Fibroblast of skin of right biceps (primary cell): ENCODE measurements around the gene CNRIP1.
A peak's percentile ranks its signal among the peaks of the same experiment; 100 is the strongest.
"Not testable (repeated sequence)": the region's sequence is repeated elsewhere in the genome, so short reads cannot be mapped to it uniquely, and the experiment has no call there.

Experiments
- DNase-seq: peaks from one replicate; pipeline ENCODE4 v3.0.0-alpha.2; 2013

Gene CNRIP1

DNA sequence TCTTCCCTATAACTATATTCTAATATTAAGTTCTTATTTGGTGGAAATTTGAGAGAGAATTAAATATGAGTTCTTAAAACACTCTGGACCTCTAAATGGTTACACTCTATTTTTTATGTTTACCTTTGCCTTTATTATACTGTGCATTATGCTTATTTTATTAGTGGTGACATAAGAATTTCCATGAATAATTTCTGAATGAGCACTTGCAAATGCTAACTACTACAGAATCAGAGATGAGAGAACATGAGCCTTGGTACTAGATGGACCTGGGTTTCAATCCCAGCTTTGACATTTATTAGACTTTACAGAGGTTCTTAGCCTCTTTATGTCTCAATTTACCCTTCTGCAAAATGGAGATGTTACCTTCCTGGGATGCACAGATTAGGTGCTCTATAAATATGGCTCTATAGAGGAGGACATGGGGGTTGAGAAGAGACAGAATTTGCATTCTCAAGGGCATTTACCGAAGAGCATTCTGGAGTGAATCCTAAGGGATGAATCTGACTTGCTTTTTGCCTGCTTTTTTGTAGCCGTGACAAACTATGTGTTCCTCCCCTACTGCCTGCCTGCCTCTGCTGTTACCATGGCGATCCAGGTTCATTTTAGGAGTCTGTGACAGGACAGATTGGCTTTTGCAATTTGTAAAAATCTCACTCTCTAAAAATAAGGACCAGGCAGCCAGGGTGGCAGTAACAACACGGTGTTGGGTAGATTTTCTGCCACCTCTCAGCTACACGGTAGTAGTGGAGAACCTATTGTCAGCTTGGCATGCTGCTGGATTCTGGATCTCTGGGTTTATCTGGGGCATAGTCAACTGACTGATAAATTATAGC is 20.7 kb upstream of the CNRIP1 start:
- no peak for DNase-seq

DNA sequence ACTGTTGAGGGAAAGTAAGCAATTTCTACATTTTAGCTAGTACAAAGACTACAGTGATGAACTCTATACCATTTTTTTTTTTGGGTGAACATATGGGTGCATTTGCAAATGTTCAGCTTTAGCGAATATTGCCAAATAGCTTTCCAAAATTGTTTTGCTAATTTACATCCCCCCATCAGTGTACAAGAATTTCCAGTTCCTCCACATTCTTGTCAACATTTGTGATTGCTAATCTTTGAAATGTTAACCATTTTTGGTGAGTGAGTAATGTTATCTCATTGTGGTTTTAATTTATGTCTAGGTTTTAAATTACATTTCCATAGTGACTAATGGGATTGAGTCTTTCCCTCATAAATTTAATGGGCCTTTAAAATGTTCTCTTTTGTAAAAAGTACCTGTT is 16.4 kb upstream of the CNRIP1 start:
- peak; percentile 85 for DNase-seq

DNA sequence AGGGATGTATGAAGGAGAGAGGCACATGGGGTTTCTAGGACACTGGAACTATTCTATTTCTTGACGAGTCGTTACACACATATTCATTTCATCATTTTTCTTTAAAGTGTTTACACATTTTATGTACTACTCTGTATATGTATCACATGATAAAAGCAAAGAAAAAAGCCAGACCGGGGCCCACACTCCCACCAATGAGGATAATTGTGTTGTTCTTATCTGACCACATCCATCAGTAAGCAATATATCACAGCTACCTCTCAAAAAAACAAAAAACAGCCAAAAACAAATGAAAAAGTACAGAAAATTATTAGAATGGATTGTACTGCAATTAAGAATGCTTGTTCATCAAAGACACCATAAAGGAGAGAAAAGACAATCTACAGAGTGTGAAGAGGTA is 14.2 kb upstream of the CNRIP1 start:
- DNase-seq: no peak

DNA sequence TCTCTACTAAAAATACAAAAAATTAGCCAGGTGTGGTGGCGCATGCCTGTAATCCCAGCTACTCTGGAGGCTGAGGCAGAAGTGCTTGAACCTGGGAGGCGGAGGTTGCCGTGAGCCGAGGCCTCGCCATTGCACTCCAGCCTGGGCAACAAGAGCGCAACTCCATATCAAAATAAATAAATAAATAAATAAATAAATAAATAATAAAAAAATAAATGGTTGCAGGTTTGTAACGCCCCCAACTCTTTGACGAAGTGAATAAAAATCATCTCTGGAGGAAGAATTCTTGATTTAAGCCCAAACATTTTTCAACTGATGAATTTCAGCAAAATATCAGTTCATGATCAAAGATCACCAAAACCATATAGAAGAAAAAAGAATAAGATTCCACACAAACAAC is 13.3 kb upstream of the CNRIP1 start:
- DNase-seq: no peak

DNA sequence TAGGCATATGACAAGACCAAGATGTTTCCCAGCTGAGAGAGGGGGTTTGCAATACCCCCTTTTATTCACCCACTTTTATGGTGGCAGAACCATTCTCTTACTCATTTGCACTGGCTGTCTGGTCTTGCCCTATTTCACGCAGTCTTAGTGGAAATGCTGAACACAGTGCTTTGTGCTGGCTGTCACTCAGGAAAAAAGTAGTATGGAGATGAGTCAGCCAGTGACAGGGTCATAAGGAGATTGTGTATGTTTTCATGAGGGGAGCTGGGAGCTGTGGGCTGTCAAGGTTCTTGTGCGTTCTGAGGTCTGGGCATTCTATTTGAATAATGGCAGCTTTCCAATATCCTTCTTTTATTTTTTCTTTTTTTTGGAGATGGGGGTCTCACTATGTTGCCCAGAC is 10.9 kb upstream of the CNRIP1 start:
- DNase-seq: peak; percentile 39

DNA sequence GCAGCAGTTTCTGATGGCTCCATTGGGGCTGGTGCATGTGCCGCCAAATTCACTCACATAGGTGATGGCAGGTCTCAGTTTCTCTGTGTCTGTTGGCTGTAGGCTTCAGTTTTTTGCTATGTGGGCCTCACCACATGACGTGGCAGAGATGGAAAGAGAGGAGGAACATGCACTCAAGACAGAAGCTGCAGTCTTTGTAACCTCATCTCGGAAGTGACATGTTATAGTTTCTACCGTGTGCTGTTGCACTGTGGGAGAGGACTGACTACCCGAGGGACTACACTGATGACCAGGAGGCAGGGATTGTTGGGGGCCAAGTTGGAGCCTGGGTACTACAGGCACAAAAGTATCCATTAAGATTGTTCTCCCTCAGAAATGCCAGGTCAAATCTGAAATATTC is 9.2 kb upstream of the CNRIP1 start:
- DNase-seq: no peak

DNA sequence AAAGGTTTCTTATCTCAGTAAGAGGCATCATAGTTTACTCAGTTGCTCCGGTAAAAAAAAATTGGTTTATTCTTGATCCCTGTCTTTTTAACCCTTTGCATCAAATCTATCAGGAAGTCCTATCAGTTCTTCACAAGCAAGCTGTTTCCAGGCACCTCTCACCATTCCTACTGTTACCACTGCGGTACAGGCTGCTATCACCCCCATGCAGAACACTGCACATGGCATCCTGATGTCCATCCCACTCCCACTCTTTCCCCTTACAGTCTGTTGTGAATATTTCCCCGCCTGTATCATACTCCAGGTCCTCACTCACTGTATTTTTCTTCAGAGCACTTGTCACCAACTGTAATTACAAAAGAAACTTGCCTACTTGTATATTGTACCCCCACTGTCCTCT is 5.3 kb upstream of the CNRIP1 start:
- DNase-seq: no peak

DNA sequence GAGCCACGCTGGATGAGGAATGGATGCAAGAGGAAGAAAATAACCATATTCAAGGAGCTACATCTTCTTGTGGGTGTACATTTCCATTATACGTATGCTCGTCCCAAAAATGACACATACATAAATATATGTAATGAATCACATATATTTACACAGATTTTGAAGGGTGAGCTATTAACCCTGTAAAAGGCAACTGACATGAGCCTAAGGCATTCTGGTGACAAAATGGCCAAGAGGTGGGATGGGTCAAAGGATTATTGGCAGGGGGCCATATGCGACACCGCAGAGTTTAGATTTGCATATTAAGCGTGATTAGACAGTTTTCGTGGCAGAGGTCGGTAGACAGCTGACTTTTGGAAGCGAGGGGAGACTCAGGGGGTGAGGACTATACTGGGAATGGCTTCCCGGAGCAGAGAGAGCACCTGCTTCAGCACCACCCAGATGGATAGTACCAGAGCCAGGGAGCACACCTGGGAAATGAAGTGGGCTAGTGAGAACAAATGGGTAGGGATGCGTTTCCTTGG is 431 bp upstream of the CNRIP1 start:
- DNase-seq: no peak

DNA sequence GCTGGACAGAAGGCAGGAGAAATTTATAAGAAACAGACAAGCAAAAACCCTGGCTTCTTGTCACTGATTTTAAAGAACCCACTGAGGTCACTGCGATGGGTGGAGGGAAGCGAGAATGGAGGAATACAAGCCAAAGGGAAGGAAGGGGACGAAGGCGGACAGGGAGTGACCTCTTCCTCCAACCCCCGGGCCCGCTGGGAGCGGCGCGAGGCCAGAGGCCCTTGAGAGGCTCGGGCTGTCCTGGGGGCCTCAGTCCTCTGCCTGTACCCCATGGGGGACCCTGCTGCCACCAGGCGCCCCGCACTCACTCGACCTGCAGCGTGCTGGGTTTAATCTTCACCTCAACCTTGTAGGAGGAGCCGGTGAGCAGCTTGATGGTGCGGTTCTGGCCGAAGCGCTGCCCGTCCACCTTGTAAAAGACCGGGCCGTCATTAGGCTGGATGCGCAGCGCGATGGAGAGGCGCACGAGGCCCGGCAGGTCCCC is 793 bp downstream of the CNRIP1 start:
- DNase-seq: no peak

DNA sequence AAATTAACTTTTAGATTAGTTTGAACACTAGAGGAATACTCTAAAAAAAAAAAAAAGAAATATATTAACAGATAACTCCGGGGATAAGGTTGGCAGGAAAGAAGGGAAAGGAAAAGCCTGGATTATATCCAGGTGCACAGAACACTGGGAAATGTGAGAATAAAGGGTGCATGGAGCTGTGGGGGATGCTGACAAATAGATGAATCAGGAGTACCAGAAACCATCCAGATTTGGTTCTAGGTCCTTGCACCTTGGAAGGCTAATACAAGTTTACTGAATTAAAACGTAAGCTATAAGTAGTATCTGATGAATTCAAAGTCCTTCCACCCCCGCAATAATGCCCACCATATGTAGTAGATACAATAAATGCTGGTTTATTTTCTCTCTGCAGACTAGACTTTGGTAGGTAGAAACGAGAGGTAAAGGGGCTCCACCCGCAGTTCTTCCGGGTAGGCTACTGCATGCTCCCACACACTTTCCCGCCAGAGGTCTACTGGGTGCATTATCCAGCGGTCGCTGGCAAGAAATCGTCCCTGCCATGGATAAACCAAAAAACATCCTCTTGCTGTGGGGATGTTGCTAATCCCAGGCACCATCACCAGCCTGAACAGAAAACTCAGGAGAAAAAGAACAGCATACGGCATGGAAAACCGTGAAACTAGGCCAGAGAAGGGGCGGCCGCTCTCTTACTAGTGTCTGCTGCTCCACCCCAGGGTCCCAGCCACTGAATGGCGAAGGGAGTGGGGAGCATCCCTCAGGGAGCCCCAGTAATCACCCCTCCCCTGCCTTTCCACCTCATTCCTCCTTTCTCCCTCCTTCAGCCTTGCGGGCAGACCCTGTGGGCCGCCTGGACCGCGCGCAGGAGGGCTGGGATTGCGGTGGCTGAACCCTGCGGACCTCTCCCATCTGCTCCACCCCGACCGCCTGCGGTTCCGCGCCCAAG is 1.5 kb downstream of the CNRIP1 start:
- DNase-seq: peak; percentile 14

DNA sequence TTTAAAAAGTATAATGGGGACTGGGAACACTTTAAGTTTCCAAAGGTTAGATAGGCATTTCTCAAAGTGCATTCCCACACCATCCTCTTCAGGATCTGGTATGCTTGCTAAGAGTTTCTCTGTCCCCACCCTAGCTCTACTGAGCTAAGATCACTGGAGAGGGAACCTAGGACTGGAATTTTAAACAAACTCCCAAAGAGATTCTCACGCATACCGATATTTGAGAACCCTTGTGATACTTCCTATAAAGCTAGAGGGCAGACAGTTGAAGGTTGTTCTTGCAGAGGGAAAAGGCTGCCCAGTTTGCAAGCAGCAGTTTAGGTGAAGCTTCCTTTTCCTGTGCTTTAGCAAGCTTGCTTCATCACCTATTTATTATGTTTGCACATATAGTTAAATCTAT is 3.6 kb downstream of the CNRIP1 start:
- no peak for DNase-seq

DNA sequence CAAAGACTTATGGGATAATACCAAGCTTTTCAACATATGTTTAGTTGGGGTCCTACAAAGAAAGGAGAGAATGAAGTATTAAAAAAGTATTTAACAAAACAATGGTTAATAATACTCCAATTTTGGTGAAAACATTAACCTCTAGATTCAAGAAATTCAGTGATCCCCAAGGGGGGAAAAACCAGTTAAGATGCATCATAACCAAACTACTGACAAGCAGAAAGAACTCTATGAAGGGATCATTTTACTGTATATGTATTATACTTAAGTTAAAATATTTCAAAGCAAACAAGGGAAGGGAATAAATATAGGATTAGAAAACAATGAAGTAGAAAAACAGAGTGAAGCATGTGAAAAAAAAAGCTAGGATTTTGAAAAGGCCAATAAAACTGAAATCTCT is 8.7 kb downstream of the CNRIP1 start:
- no peak for DNase-seq

DNA sequence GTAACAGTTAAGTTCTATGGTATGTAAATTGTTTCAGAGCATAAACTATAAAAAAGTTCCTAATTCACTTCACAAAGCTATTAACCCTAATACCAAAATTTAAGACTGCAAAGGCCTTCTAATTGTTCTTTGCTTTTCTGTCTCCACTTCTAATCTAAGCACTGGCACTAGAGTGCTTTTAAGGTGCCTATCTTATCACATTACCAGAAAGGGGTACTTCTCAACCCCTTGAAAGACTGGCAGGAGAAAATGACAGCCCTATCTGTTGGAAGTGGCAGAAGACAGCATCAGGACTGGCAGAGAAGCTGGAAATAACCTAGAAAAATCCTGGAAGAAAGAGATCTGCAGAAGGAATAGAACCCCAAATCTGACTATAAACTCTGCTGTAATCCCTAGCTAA is 10.3 kb downstream of the CNRIP1 start:
- no peak for DNase-seq

DNA sequence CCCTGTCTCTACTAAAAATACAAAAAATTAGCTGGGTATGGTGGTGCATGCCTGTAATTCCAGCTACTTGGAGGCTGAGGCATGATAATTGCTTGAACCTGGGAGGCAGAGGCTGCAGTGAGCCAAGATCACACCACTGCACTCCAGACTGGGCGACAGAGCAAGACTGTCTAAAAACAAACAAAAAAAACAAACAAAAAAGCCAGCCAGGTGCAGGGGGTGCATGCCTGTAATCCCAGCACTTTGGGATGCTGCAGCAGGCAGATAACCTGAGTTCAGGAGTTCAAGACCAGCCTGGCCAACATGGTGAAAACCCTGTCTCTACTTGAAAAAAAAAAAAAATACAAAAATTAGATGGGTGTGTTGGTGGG is 15.9 kb downstream of the CNRIP1 start:
- DNase-seq: not testable (repeated sequence)

DNA sequence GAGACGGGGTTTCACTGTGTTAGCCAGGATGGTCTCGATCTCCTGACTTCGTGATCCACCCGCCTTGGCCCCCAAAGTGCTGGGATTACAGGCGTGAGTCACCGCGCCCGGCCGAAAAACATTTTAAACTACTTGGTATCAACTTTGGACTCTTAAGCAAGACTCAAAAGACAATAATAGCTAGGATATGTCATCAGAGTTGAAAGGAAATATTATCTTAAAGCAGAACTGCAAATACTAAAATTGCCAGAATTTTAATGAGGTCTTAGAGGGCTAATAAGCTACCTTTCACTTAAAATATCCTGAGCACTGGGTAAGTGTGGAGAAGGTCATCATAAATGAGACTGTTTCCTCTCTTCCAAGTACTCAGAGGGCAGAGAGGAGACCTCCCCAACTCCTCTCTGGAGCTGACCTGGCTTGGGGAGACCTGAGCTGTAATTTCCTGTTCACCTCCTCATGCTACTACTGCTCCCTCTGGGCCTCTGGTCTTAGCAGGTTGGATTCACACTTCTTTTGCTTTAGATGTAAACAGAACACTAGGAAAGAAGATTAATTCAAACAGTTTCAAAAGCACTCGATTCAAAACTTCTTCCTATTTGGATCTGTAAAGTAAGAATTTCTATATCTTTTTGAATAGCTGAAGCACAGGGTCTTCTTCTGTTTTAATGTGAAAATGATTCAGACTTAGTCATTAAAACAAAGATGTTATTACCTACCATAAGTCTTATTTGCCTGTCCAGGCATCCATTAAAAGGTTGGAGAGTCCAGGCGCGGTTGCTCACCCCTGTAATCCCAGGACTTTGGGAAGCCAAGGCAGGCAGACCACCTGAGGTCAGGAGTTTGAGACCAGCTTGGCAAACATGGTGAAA is 16.5 kb downstream of the CNRIP1 start:
- peak; percentile 5 for DNase-seq

DNA sequence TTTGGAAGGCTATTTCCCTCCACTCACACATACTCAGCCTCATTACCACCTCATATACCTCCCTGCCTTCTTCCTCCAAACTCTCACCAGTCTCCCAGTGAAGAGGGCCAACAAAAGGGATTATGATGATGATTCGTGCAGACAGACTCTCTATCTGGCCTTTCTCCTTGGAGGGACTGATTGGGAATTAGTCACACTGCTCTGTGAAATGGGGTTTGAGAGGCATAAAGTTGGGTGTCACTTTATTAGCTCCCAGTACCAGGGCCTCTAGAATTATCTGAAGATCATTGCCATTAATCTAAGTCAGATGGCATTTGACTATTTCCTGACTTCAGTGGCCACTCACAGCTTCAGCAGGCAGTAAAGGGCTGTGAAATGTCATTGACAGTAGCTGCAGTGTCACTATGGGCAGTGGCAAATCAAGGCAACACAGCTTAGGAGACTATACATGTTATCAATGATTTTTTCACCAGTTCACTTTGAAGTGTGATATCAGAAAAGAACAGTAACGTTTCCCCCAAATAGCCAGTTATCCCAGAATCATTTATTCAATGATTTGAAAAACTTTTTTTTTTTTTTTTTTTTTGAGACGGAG is 17.4 kb downstream of the CNRIP1 start:
- DNase-seq: peak; percentile 68

DNA sequence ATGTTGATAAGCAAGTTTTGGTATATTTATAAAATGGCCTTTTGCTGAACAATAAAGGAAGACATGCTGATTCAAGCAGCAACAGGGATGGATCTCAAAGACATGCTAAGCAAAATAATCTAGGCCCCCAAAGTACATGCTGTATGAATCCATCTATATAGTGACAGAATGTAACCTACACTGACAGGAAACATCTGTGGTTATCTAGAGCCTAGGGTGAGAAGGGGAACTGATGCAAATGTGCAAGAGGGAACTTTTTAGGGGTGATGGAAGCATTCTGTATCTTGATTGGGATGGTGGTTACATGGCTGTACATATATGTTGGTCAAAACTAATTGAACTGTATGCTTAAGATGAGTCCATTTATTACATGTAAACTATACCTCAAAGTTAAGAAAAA is 24.2 kb downstream of the CNRIP1 start:
- DNase-seq: no peak

DNA sequence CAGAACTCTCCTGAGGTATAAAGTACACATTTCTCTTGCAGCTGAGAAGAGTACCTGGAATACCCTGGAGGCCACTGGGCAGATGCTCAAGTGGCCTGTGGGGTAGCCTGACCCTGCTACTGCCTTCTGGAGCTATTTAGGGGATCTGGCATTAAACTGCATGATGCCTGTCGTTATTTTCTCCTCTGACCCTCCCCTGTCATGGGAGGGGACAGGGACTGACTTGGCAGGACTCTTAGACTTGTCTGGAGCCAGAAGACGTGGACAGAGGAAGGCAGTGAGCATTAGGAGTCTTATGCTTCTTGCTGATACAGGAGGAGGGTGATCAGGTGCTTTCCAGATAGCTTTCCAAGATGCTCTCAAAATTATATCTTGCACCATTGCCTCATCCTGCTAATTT is 24.8 kb downstream of the CNRIP1 start:
- DNase-seq: no peak

DNA sequence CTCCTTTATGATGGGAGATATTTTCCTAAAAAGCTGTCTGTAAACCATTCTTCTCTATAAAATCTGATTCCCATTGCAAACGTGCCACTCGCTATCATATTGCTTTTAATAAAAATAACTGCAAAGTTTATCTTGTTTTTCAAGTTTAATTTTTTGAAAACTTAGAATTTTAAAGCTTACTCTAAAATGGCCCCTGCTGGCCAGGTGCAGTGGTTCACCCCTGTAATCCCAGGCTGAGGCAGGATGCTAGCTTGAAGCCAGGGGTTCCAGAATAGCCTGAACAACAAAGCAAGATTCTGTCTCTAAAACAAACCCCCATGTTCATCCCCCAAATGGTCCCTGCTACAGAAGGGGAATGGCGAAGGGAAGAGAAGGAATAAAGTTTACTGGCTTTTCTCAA is 25.6 kb downstream of the CNRIP1 start:
- DNase-seq: no peak

DNA sequence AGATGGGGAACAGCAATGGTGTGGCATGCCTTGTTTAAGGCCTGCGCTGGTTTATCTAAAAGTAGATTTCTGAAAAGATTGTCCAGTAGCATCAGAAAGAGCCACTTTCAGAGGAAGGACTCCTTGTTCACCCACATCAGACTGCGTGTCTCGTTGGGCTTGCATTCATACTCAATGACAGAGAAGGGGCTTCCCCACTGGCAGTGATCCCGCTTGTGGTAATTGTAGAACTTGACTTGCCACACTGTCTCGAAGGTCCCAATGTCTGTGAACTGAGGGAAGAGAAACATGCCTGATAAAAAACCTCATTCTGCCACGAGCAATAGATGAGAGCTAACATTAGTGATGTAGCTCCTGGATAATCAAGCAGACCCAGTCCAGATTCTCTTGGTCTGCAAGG is 26.0 kb downstream of the CNRIP1 start:
- DNase-seq: no peak

DNA sequence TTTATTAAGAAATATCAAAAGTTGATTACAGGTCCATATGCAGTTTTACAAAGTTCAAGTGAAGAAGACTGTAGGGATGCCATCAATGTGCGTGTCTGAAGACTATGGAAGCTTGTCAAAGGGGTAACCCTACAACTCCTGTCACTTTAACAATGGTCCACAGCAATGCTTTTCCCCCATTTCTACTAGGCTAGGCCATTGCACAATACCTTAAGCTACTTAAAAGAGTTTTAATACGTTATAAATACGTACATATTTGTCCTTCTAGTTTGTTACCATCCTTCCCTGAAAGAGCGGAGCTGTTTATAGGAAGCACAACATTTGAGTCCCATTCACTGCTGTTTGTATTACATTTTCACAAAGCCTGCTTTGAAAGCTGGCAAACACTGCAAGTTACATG is 26.7 kb downstream of the CNRIP1 start:
- DNase-seq: no peak

DNA sequence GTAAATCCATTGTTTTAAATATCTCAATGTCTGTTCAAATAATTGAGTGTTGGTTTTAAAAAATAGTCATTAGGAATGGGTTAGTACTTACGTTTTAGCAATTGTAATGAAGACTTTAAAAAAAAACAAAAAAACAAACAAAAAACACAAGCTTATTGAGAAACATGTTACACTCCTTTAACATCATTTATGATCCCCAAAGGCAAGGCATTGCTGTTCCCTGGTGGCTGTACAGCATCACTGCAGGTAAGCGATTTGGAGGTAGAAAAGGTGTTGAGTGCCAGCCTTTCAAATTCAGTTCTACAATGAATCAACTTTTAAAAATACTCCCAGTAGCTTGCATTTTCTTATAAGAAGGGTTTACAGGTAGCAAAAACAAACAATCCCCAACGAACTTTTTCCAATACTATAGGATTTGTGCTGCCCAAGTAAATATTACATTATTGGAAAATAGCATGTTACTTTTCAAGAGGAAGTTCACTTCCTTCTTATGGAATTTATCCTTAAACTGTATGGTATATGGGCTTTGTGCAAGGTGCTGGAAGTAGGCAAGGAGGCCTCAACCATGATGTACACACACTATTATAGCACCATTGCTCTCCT is 27.5 kb downstream of the CNRIP1 start:
- peak; percentile 17 for DNase-seq
